Stimulated activated CD4-positive, alpha-beta T cell treated with anti-CD3 and anti-CD28 coated beads, TNF-alpha, amount 100 ng/mL, for 48 hours (primary cell): ENCODE results near the gene GABRB1.
"Not testable (repeated sequence)": the region's sequence is repeated elsewhere in the genome, so short reads cannot be mapped to it uniquely, and the experiment has no call there.

Experiments
- DNase-seq, 3 donors: peaks; one replicate each; pipeline ENCODE4 v3.0.0-alpha.2; 2020; ENCODE audit warnings: low read depth in 3 of 3

Gene GABRB1

GRCh38 chr4:47290873-47291272, 259.5 kb downstream of the GABRB1 start:
- not testable (repeated sequence) for DNase-seq

GRCh38 chr4:47309165-47309564, 277.8 kb downstream of the GABRB1 start:
- no peak for DNase-seq

- DNase-seq: no peak
Observed at GRCh38 chr4:47312170-47312569, 280.8 kb downstream of the GABRB1 start.

- no peak for DNase-seq
Observed at GRCh38 chr4:47313384-47313783, 282.0 kb downstream of the GABRB1 start.

GRCh38 chr4:47315346-47315745, 284.0 kb downstream of the GABRB1 start:
- no peak for DNase-seq

GRCh38 chr4:47326025-47326424, 294.7 kb downstream of the GABRB1 start:
- no peak for DNase-seq

- DNase-seq: no peak
Observed at GRCh38 chr4:47330866-47331265, 299.5 kb downstream of the GABRB1 start.

GRCh38 chr4:47334652-47335051, 303.3 kb downstream of the GABRB1 start:
- no peak for DNase-seq

GRCh38 chr4:47337893-47338292, 306.5 kb downstream of the GABRB1 start:
- no peak for DNase-seq

- DNase-seq: no peak
Observed at GRCh38 chr4:47340914-47341313, 309.5 kb downstream of the GABRB1 start.

- no peak for DNase-seq
Observed at GRCh38 chr4:47342796-47343195, 311.4 kb downstream of the GABRB1 start.

- no peak for DNase-seq
Observed at GRCh38 chr4:47349326-47349725, 318.0 kb downstream of the GABRB1 start.

GRCh38 chr4:47355568-47355967, 324.2 kb downstream of the GABRB1 start:
- no peak for DNase-seq

- DNase-seq: no peak
Observed at GRCh38 chr4:47359891-47360290, 328.5 kb downstream of the GABRB1 start.

- no peak for DNase-seq
Observed at GRCh38 chr4:47367761-47368160, 336.4 kb downstream of the GABRB1 start.

GRCh38 chr4:47368211-47368610, 336.8 kb downstream of the GABRB1 start:
- no peak for DNase-seq

GRCh38 chr4:47372561-47372960, 341.2 kb downstream of the GABRB1 start:
- no peak for DNase-seq

- no peak for DNase-seq
Observed at GRCh38 chr4:47373174-47373573, 341.8 kb downstream of the GABRB1 start.

GRCh38 chr4:47373709-47374108, 342.3 kb downstream of the GABRB1 start:
- DNase-seq: no peak

- DNase-seq: no peak
Observed at GRCh38 chr4:47374477-47374876, 343.1 kb downstream of the GABRB1 start.

GRCh38 chr4:47378021-47378530, 346.7 kb downstream of the GABRB1 start:
- DNase-seq: not testable (repeated sequence)

GRCh38 chr4:47381172-47381571, 349.8 kb downstream of the GABRB1 start:
- DNase-seq: no peak

GRCh38 chr4:47382846-47383360, 351.5 kb downstream of the GABRB1 start:
- DNase-seq: no peak

- DNase-seq: no peak
Observed at GRCh38 chr4:47383829-47384427, 352.6 kb downstream of the GABRB1 start.
